Subcutaneous adipose tissue (tissue), 4 donors: ENCODE data around the gene ONECUT3. TPM values are rescaled to one million over a fixed set of nuclear protein-coding genes. Genes with fewer than 3 reads are reported as not detected.

Experiments used
- CTCF ChIP-seq: fragments of 450-650 bp; IDR thresholded peaks from one replicate; pipeline ENCODE4 v1.5.1; 2016; ENCODE audit warnings: low read depth, mild to moderate bottlenecking, control low read depth, antibody characterized with exemption, moderate library complexity
- total RNA-seq, 4 donors: library from RNA; depleted of rRNA; stranded (reverse); fragments of >200 nt; gene quantifications; one replicate each; pipeline ENCODE4 v1.1.0, GENCODE V29; 2016

The ONECUT3 gene
- total RNA-seq, 4 donors from 2014 or later, result not detected

GRCh38 chr19:1754636-1755466, 1.5 kb downstream of the ONECUT3 start:
- TF ChIP-seq CTCF, result no peak

GRCh38 chr19:1755467-1756171, 2.3 kb downstream of the ONECUT3 start:
- TF ChIP-seq CTCF, result no peak

- no peak for TF ChIP-seq CTCF
Observed at GRCh38 chr19:1756264-1756663, 3.0 kb downstream of the ONECUT3 start.

GRCh38 chr19:1756705-1757465, 3.6 kb downstream of the ONECUT3 start:
- TF ChIP-seq CTCF, result no peak

GRCh38 chr19:1757468-1758230, 4.3 kb downstream of the ONECUT3 start:
- no peak for TF ChIP-seq CTCF

- no peak for TF ChIP-seq CTCF
Observed at GRCh38 chr19:1758231-1758577, 4.9 kb downstream of the ONECUT3 start.
